Measurements from ENCODE around the gene FNIP2. TPM values are rescaled to one million over a fixed set of nuclear protein-coding genes. Genes with fewer than 3 reads are reported as not detected.
"Not testable (repeated sequence)": the region's sequence is repeated elsewhere in the genome, so short reads cannot be mapped to it uniquely, and the experiment has no call there.

Gene FNIP2
- total and polyA plus RNA-seq, 9 donors = 8.8 to 18.5 (median 13.3) TPM

- peaks cover 8% of the 10 kb centered on the region for H3K4me1 ChIP-seq (ENCODE audit: control insufficient read depth, insufficient read depth, low read length)
- H3K27ac ChIP-seq (ENCODE audit: low read length) = peak overlapping the region; percentile 78
- H3K27me3 ChIP-seq (ENCODE audit: control insufficient read depth, insufficient read depth, low read length) = no peaks in the 10 kb centered on the region
- peak; percentile 67 for DNase-seq
- 29% methylated on average over 5 of the region's 15 CpGs for WGBS (ENCODE audit: insufficient coverage)
- H3K36me3 ChIP-seq (ENCODE audit: control insufficient read depth, insufficient read depth, low read length) = no peaks in the 10 kb centered on the region
- H3K9me3 ChIP-seq (replicated peaks; ENCODE audit: control insufficient read depth, low read depth, low read length) = no peaks in the 10 kb centered on the region
- H3K4me3 ChIP-seq (ENCODE audit: low read length) = no peak overlapping the region
Measured at GRCh38 chr4:158787709-158788475, 19.1 kb downstream of the FNIP2 start.

- Histone ChIP-seq H3K4me3 (ENCODE audit: low read length) (no peak overlapping the region), H3K27me3 (ENCODE audit: control insufficient read depth, insufficient read depth, low read length) (no peaks in the 10 kb centered on the region), H3K9me3 (replicated peaks; ENCODE audit: control insufficient read depth, low read depth, low read length) (no peaks in the 10 kb centered on the region), H3K4me1 (ENCODE audit: control insufficient read depth, insufficient read depth, low read length) (peaks cover 8% of the 10 kb centered on the region), H3K36me3 (ENCODE audit: control insufficient read depth, insufficient read depth, low read length) (no peaks in the 10 kb centered on the region), H3K27ac (ENCODE audit: low read length) (peak overlapping the region; percentile 78)
- WGBS (ENCODE audit: insufficient coverage) = 17% methylated on average over 1 of the region's 1 CpG
- DNase-seq = peak; percentile 58
Measured at GRCh38 chr4:158788516-158788915, 19.7 kb downstream of the FNIP2 start.

- no peak for DNase-seq
Measured at GRCh38 chr4:158789853-158790252, 21.0 kb downstream of the FNIP2 start.

GRCh38 chr4:158793021-158793420, 24.2 kb downstream of the FNIP2 start:
- WGBS (ENCODE audit: insufficient coverage) = 70% methylated on average over 1 of the region's 1 CpG

More at GRCh38 chr4:158789853-158790252, 21.0 kb downstream of the FNIP2 start:
- Histone ChIP-seq H3K9me3 (replicated peaks; ENCODE audit: control insufficient read depth, low read depth, low read length) (no peaks in the 10 kb centered on the region), H3K27ac (ENCODE audit: low read length) (no peak overlapping the region), H3K36me3 (ENCODE audit: control insufficient read depth, insufficient read depth, low read length) (no peaks in the 10 kb centered on the region), H3K4me1 (ENCODE audit: control insufficient read depth, insufficient read depth, low read length) (peaks cover 8% of the 10 kb centered on the region), H3K27me3 (ENCODE audit: control insufficient read depth, insufficient read depth, low read length) (no peaks in the 10 kb centered on the region), H3K4me3 (ENCODE audit: low read length) (no peak overlapping the region)
- WGBS (ENCODE audit: insufficient coverage) = no CpG with 5 or more reads among the region's 8 CpGs

GRCh38 chr4:158793430-158793829, 24.6 kb downstream of the FNIP2 start:
- H3K4me1 ChIP-seq (ENCODE audit: control insufficient read depth, insufficient read depth, low read length); H3K27me3 ChIP-seq (ENCODE audit: control insufficient read depth, insufficient read depth, low read length); H3K9me3 ChIP-seq (replicated peaks; ENCODE audit: control insufficient read depth, low read depth, low read length); H3K4me3 ChIP-seq (ENCODE audit: low read length); H3K27ac ChIP-seq (ENCODE audit: low read length); DNase-seq; H3K36me3 ChIP-seq (ENCODE audit: control insufficient read depth, insufficient read depth, low read length): not testable (repeated sequence)
- WGBS (ENCODE audit: insufficient coverage) = no CpG with 5 or more reads among the region's 1 CpG

More at GRCh38 chr4:158793021-158793420, 24.2 kb downstream of the FNIP2 start:
- Histone ChIP-seq H3K27ac (ENCODE audit: low read length) (no peak overlapping the region), H3K36me3 (ENCODE audit: control insufficient read depth, insufficient read depth, low read length) (no peaks in the 10 kb centered on the region), H3K9me3 (replicated peaks; ENCODE audit: control insufficient read depth, low read depth, low read length) (no peaks in the 10 kb centered on the region), H3K4me3 (ENCODE audit: low read length) (no peak overlapping the region), H3K4me1 (ENCODE audit: control insufficient read depth, insufficient read depth, low read length) (peaks cover 6% of the 10 kb centered on the region), H3K27me3 (ENCODE audit: control insufficient read depth, insufficient read depth, low read length) (no peaks in the 10 kb centered on the region)
- DNase-seq = no peak

- 83% methylated on average over 4 of the region's 7 CpGs for WGBS (ENCODE audit: insufficient coverage)
- no peak overlapping the region for H3K4me3 ChIP-seq (ENCODE audit: low read length)
- H3K27ac ChIP-seq (ENCODE audit: low read length) = no peak overlapping the region
- H3K4me1 ChIP-seq (ENCODE audit: control insufficient read depth, insufficient read depth, low read length) = no peaks in the 10 kb centered on the region
- H3K27me3 ChIP-seq (ENCODE audit: control insufficient read depth, insufficient read depth, low read length) = no peaks in the 10 kb centered on the region
- H3K9me3 ChIP-seq (replicated peaks; ENCODE audit: control insufficient read depth, low read depth, low read length) = no peaks in the 10 kb centered on the region
- DNase-seq = no peak
- no peaks in the 10 kb centered on the region for H3K36me3 ChIP-seq (ENCODE audit: control insufficient read depth, insufficient read depth, low read length)
Measured at GRCh38 chr4:158796370-158797140, 27.7 kb downstream of the FNIP2 start.

GRCh38 chr4:158798062-158798461, 29.2 kb downstream of the FNIP2 start:
- no peaks in the 10 kb centered on the region for H3K36me3 ChIP-seq (ENCODE audit: control insufficient read depth, insufficient read depth, low read length)
- H3K9me3 ChIP-seq (replicated peaks; ENCODE audit: control insufficient read depth, low read depth, low read length) = no peaks in the 10 kb centered on the region
- H3K27me3 ChIP-seq (ENCODE audit: control insufficient read depth, insufficient read depth, low read length) = no peaks in the 10 kb centered on the region
- DNase-seq = no peak
- no peak overlapping the region for H3K27ac ChIP-seq (ENCODE audit: low read length)
- WGBS (ENCODE audit: insufficient coverage) = no CpG with 5 or more reads among the region's 7 CpGs
- H3K4me3 ChIP-seq (ENCODE audit: low read length) = no peak overlapping the region
- H3K4me1 ChIP-seq (ENCODE audit: control insufficient read depth, insufficient read depth, low read length) = no peaks in the 10 kb centered on the region

- no peak overlapping the region for H3K27ac ChIP-seq (ENCODE audit: low read length)
- DNase-seq = no peak
- no peak overlapping the region for H3K4me3 ChIP-seq (ENCODE audit: low read length)
- H3K4me1 ChIP-seq (ENCODE audit: control insufficient read depth, insufficient read depth, low read length) = no peaks in the 10 kb centered on the region
- H3K9me3 ChIP-seq (replicated peaks; ENCODE audit: control insufficient read depth, low read depth, low read length) = no peaks in the 10 kb centered on the region
- no peaks in the 10 kb centered on the region for H3K27me3 ChIP-seq (ENCODE audit: control insufficient read depth, insufficient read depth, low read length)
- H3K36me3 ChIP-seq (ENCODE audit: control insufficient read depth, insufficient read depth, low read length) = no peaks in the 10 kb centered on the region
Measured at GRCh38 chr4:158799013-158799770, 30.4 kb downstream of the FNIP2 start.

- Histone ChIP-seq H3K4me1 (ENCODE audit: control insufficient read depth, insufficient read depth, low read length) (no peaks in the 10 kb centered on the region), H3K9me3 (replicated peaks; ENCODE audit: control insufficient read depth, low read depth, low read length) (no peaks in the 10 kb centered on the region), H3K4me3 (ENCODE audit: low read length) (no peak overlapping the region), H3K27me3 (ENCODE audit: control insufficient read depth, insufficient read depth, low read length) (no peaks in the 10 kb centered on the region), H3K27ac (ENCODE audit: low read length) (no peak overlapping the region), H3K36me3 (ENCODE audit: control insufficient read depth, insufficient read depth, low read length) (no peaks in the 10 kb centered on the region)
- WGBS (ENCODE audit: insufficient coverage) = no CpG with 5 or more reads among the region's 7 CpGs
- no peak for DNase-seq
Measured at GRCh38 chr4:158799856-158800255, 31.0 kb downstream of the FNIP2 start.

- no peaks in the 10 kb centered on the region for H3K36me3 ChIP-seq (ENCODE audit: control insufficient read depth, insufficient read depth, low read length)
- H3K27ac ChIP-seq (ENCODE audit: low read length) = no peak overlapping the region
- WGBS (ENCODE audit: insufficient coverage) = 87% methylated on average over 4 of the region's 4 CpGs
- no peaks in the 10 kb centered on the region for H3K9me3 ChIP-seq (replicated peaks; ENCODE audit: control insufficient read depth, low read depth, low read length)
- no peak overlapping the region for H3K4me3 ChIP-seq (ENCODE audit: low read length)
- no peak for DNase-seq
- H3K27me3 ChIP-seq (ENCODE audit: control insufficient read depth, insufficient read depth, low read length) = no peaks in the 10 kb centered on the region
- H3K4me1 ChIP-seq (ENCODE audit: control insufficient read depth, insufficient read depth, low read length) = no peaks in the 10 kb centered on the region
Measured at GRCh38 chr4:158801066-158801465, 32.2 kb downstream of the FNIP2 start.
